ENCODE results near the gene SORCS3.

SORCS3 gene

GRCh38 chr10:105197598-105198364 is 556.7 kb downstream of the SORCS3 start:
- DNase-seq: no peak

GRCh38 chr10:105206616-105207015 is 565.5 kb downstream of the SORCS3 start:
- DNase-seq: no peak

- DNase-seq: no peak
These were observed 566.4 kb downstream of the SORCS3 start for GRCh38 chr10:105207476-105207995.

GRCh38 chr10:105210546-105210945 is 569.5 kb downstream of the SORCS3 start:
- no peak for DNase-seq

GRCh38 chr10:105237685-105238084 is 596.6 kb downstream of the SORCS3 start:
- DNase-seq: no peak

- DNase-seq: no peak
These were observed 598.5 kb downstream of the SORCS3 start for GRCh38 chr10:105239311-105240219.

GRCh38 chr10:105241254-105241653 is 600.2 kb downstream of the SORCS3 start:
- no peak for DNase-seq

GRCh38 chr10:105243381-105243780 is 602.3 kb downstream of the SORCS3 start:
- no peak for DNase-seq

- DNase-seq: no peak
These were observed 602.7 kb downstream of the SORCS3 start for GRCh38 chr10:105243825-105244224.

GRCh38 chr10:105247831-105248499 is 606.9 kb downstream of the SORCS3 start:
- DNase-seq: no peak

GRCh38 chr10:105252911-105253310 is 611.8 kb downstream of the SORCS3 start:
- DNase-seq: no peak

- no peak for DNase-seq
These were observed 612.6 kb downstream of the SORCS3 start for GRCh38 chr10:105253515-105254212.

- no peak for DNase-seq
These were observed 617.1 kb downstream of the SORCS3 start for GRCh38 chr10:105258036-105258673.

- no peak for DNase-seq
These were observed 617.6 kb downstream of the SORCS3 start for GRCh38 chr10:105258674-105259065.

- no peak for DNase-seq
These were observed 618.1 kb downstream of the SORCS3 start for GRCh38 chr10:105259201-105259600.

GRCh38 chr10:105262666-105263065 is 621.6 kb downstream of the SORCS3 start:
- no peak for DNase-seq

GRCh38 chr10:105266966-105267539 is 626.0 kb downstream of the SORCS3 start:
- DNase-seq: no peak

GRCh38 chr10:105268961-105269360 is 627.9 kb downstream of the SORCS3 start:
- no peak for DNase-seq

GRCh38 chr10:105269689-105270088 is 628.6 kb downstream of the SORCS3 start:
- no peak for DNase-seq

- DNase-seq: no peak
These were observed 633.5 kb downstream of the SORCS3 start for GRCh38 chr10:105274556-105275070.

GRCh38 chr10:105278439-105278838 is 637.3 kb downstream of the SORCS3 start:
- DNase-seq: no peak
